CD14-positive monocyte (primary cell): ENCODE measurements around the gene KCTD5. TPM values are rescaled to one million over a fixed set of nuclear protein-coding genes. Genes with fewer than 3 reads are reported as not detected.
"Not testable (repeated sequence)": the region's sequence is repeated elsewhere in the genome, so short reads cannot be mapped to it uniquely, and the experiment has no call there.

Source experiments
- DNase-seq, 3 donors: peaks; one replicate each; pipeline ENCODE4 v3.0.0-alpha.2; 2011 to 2022
- H2AFZ ChIP-seq: 2 replicates; pipeline ENCODE4 v1.6.0; 2012; ENCODE audit warnings: mild to moderate bottlenecking, low read depth, low read length, inconsistent platforms; ENCODE audit not compliant: insufficient read depth, poor library complexity, severe bottlenecking
- H3K27ac ChIP-seq, 2 donors: 1 replicate in 1 of 2; 2 replicates in 1 of 2; pipeline ENCODE4 v1.5.1; 2012 to 2013; ENCODE audit warnings: low read length in 2 of 2, control low read depth in 1 of 2, inconsistent platforms in 1 of 2, low read depth in 1 of 2, mild to moderate bottlenecking in 1 of 2
- H3K27me3 ChIP-seq, 2 donors: one replicate each; pipeline versions ENCODE4 v1.6.0 to v1.6.1; 2011 to 2013; ENCODE audit warnings: low read length in 2 of 2; ENCODE audit not compliant: control insufficient read depth in 2 of 2, insufficient read depth in 2 of 2
- H3K36me3 ChIP-seq, 2 donors: replicated peaks in 1 of 2; 1 replicate in 1 of 2; 2 replicates in 1 of 2; pipeline versions ENCODE4 v1.5.1 to v1.6.1; 2012 to 2013; ENCODE audit warnings: low read length in 2 of 2, control low read depth in 1 of 2, inconsistent platforms in 1 of 2, mild to moderate bottlenecking in 1 of 2; ENCODE audit not compliant: insufficient read depth in 2 of 2, control insufficient read depth in 1 of 2
- H3K4me1 ChIP-seq, 2 donors: 1 replicate in 1 of 2; 2 replicates in 1 of 2; pipeline versions ENCODE4 v1.5.1 to v1.6.1; 2012 to 2013; ENCODE audit warnings: low read length in 2 of 2, control low read depth in 1 of 2, inconsistent platforms in 1 of 2, mild to moderate bottlenecking in 1 of 2, moderate library complexity in 1 of 2; ENCODE audit not compliant: insufficient read depth in 2 of 2, control insufficient read depth in 1 of 2
- H3K4me2 ChIP-seq: replicated peaks from 2 replicates; pipeline ENCODE3; 2012; ENCODE audit warnings: low read length, moderate library complexity, mild to moderate bottlenecking; ENCODE audit not compliant: poor library complexity, severe bottlenecking; ENCODE audit errors: extremely low read depth
- H3K4me3 ChIP-seq, 3 experiments: fragments of 200-600 bp in 1 of 3; sonication (generic) in 1 of 3; replicated peaks in 1 of 3; 1 replicate in 2 of 3; 2 replicates in 1 of 3; pipeline ENCODE4 v1.5.1; 2011 to 2013; ENCODE audit warnings: low read length in 3 of 3, mild to moderate bottlenecking in 3 of 3, control low read depth in 2 of 3, low read depth in 2 of 3, inconsistent platforms in 1 of 3, moderate library complexity in 1 of 3
- H3K79me2 ChIP-seq: 2 replicates; pipeline ENCODE4 v1.6.0; 2012; ENCODE audit warnings: mild to moderate bottlenecking, control low read depth, inconsistent platforms, low read length, moderate library complexity; ENCODE audit not compliant: insufficient read depth
- H3K9ac ChIP-seq: 2 replicates; pipeline ENCODE4 v1.6.0; 2017; ENCODE audit warnings: low read length, mild to moderate bottlenecking; ENCODE audit not compliant: insufficient read depth, poor library complexity, severe bottlenecking
- H3K9me3 ChIP-seq, 2 donors: replicated peaks in 1 of 2; 1 replicate in 1 of 2; 2 replicates in 1 of 2; pipeline versions ENCODE4 v1.5.1 to v1.6.1; 2012 to 2013; ENCODE audit warnings: low read length in 2 of 2, control low read depth in 1 of 2; ENCODE audit not compliant: control insufficient read depth in 1 of 2, insufficient read depth in 1 of 2
- H4K20me1 ChIP-seq: 2 replicates; pipeline ENCODE4 v1.6.0; 2012; ENCODE audit warnings: mild to moderate bottlenecking, low read length, control low read depth, moderate library complexity; ENCODE audit not compliant: insufficient read depth
- H3K27ac Mint-ChIP-seq, 7 donors: one replicate each; pipeline ENCODE4 v1.8.0; 2020; ENCODE audit warnings: mild to moderate bottlenecking in 7 of 7, mixed read lengths in 7 of 7, moderate library complexity in 6 of 7, inconsistent platforms in 2 of 7
- H3K27me3 Mint-ChIP-seq, 3 donors: one replicate each; pipeline ENCODE4 v1.8.0; 2021 to 2022; ENCODE audit warnings: low read depth in 3 of 3, mild to moderate bottlenecking in 3 of 3, mixed read lengths in 3 of 3, moderate library complexity in 3 of 3, inconsistent platforms in 1 of 3
- H3K36me3 Mint-ChIP-seq, 2 donors: one replicate each; pipeline ENCODE4 v1.8.0; 2020; ENCODE audit warnings: mixed read lengths in 2 of 2, inconsistent platforms in 1 of 2, mild to moderate bottlenecking in 1 of 2
- H3K4me1 Mint-ChIP-seq: one replicate; pipeline ENCODE4 v1.8.0; 2020; ENCODE audit warnings: mild to moderate bottlenecking, mixed read lengths
- H3K4me3 Mint-ChIP-seq, 2 donors: one replicate each; pipeline ENCODE4 v1.8.0; 2020; ENCODE audit warnings: mild to moderate bottlenecking in 2 of 2, mixed read lengths in 2 of 2, moderate library complexity in 1 of 2
- H3K9me3 Mint-ChIP-seq, 7 donors: one replicate each; pipeline ENCODE4 v1.8.0; 2020 to 2022; ENCODE audit warnings: mixed read lengths in 7 of 7, mild to moderate bottlenecking in 6 of 7, moderate library complexity in 6 of 7, inconsistent platforms in 2 of 7
- WGBS: methylation state at CpG from one replicate; pipeline ENCODE4 v1.1.5; 2013; ENCODE audit warnings: missing lambda C conversion rate; ENCODE audit not compliant: insufficient coverage; 5-methylcytosine and 5-hydroxymethylcytosine counted together
- intact Hi-C, 2 donors: fragments of 100-400 bp; cut with micrococcal nuclease; formaldehyde crosslinking; loops; one replicate each; pipeline versions ENCODE4 v1.15.0 to v1.15.1; 2023
- polyA plus RNA-seq, 3 donors: library from polyadenylated mRNA; depleted of rRNA in 1 of 3; unstranded in 2 of 3; stranded (reverse) in 1 of 3; fragments of 300-500 nt in 2 of 3; fragments of >200 nt in 1 of 3; fragmentation: Illumina TruSeq in 2 of 3; gene quantifications; 1 replicate in 2 of 3; 2 replicates in 1 of 3; pipeline ENCODE4 v1.2.3, GENCODE V29; 2012 to 2021
- TF ChIP-seq, protein P1 (sequence below): fragments of 200-600 bp; IDR thresholded peaks from one replicate; pipeline ENCODE4 v1.8.0; 2022; ENCODE audit warnings: antibody characterized with exemption, mild to moderate bottlenecking

KCTD5 gene
- polyA plus RNA-seq, 3 donors: 16.0 to 23.1 (median 21.0) TPM

- H3K4me3 ChIP-seq: no peak overlapping the region
Observed at GRCh38 chr16:2663553-2664546, 18.5 kb upstream of the KCTD5 start.

DNA sequence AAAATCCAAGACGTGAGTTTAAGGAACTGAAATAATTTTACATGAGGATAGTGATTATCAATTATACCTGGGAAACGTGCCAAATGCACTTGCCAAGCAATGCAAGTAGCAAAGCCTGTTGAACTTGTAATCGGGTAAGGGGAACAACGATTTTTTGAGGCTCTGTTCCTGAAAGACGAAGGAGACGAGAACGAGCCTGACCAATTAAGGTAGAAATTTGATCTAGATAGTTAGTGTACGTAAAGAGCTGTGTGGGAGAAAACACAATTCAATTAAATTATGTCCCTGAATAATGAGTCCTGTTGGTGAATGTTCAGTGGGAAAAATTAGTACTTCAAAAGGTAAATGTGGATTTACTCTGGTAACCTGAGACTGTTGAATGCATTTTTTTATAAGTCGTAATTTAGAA lies 17.7 kb upstream of the KCTD5 start:
- no peaks in the 10 kb centered on the region for H3K9me3 ChIP-seq
- intact Hi-C loops: no loop called here
- no peaks in the 10 kb centered on the region for H4K20me1 ChIP-seq
- peaks cover 0 to 3% (median 0%) of the 10 kb centered on the region in 7 donors for H3K9me3 Mint-ChIP-seq
- peaks cover 14 to 73% of the 10 kb centered on the region in 2 donors for H3K36me3 ChIP-seq
- H3K4me3 Mint-ChIP-seq: no peak overlapping the region
- H3K9ac ChIP-seq: no peak overlapping the region
- no peaks in the 10 kb centered on the region for H3K79me2 ChIP-seq
- no peaks in the 10 kb centered on the region for H3K27me3 ChIP-seq
- DNase-seq: no peak
- TF ChIP-seq, protein P1, sequence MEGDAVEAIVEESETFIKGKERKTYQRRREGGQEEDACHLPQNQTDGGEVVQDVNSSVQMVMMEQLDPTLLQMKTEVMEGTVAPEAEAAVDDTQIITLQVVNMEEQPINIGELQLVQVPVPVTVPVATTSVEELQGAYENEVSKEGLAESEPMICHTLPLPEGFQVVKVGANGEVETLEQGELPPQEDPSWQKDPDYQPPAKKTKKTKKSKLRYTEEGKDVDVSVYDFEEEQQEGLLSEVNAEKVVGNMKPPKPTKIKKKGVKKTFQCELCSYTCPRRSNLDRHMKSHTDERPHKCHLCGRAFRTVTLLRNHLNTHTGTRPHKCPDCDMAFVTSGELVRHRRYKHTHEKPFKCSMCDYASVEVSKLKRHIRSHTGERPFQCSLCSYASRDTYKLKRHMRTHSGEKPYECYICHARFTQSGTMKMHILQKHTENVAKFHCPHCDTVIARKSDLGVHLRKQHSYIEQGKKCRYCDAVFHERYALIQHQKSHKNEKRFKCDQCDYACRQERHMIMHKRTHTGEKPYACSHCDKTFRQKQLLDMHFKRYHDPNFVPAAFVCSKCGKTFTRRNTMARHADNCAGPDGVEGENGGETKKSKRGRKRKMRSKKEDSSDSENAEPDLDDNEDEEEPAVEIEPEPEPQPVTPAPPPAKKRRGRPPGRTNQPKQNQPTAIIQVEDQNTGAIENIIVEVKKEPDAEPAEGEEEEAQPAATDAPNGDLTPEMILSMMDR: no peak
- H3K4me1 ChIP-seq: no peaks in the 10 kb centered on the region
- 66% methylated on average over 6 of the region's 9 CpGs for WGBS
- peak overlapping the region in 1 of 7 donors; percentile 5 for H3K27ac Mint-ChIP-seq
- H3K27me3 Mint-ChIP-seq: peaks cover 3 to 7% (median 6%) of the 10 kb centered on the region in 3 donors
- H3K27ac ChIP-seq: no peak overlapping the region
- H3K4me2 ChIP-seq: no peak overlapping the region
- H2AFZ ChIP-seq: no peak overlapping the region
- H3K36me3 Mint-ChIP-seq: peaks cover 70% of the 10 kb centered on the region in 2 donors
- no peak overlapping the region for H3K4me3 ChIP-seq
- peaks cover 13% of the 10 kb centered on the region for H3K4me1 Mint-ChIP-seq

More at GRCh38 chr16:2663553-2664546, 18.5 kb upstream of the KCTD5 start:
- TF ChIP-seq, protein P1: no peak
- Histone ChIP-seq H3K27me3 (no peaks in the 10 kb centered on the region), H3K9ac (no peak overlapping the region), H4K20me1 (no peaks in the 10 kb centered on the region), H3K9me3 (no peaks in the 10 kb centered on the region), H3K4me1 (no peaks in the 10 kb centered on the region), H3K36me3 (peaks cover 8 to 70% of the 10 kb centered on the region in 2 donors), H3K27ac (no peak overlapping the region), H3K4me2 (no peak overlapping the region), H2AFZ (no peak overlapping the region), H3K79me2 (no peaks in the 10 kb centered on the region)
- WGBS: 79% methylated on average over 20 of the region's 23 CpGs
- peak in 1 of 3 donors; percentile 34 for DNase-seq
- Mint-ChIP-seq H3K27me3 (peaks cover 3 to 7% (median 6%) of the 10 kb centered on the region in 3 donors), H3K27ac (peak overlapping the region in 1 of 7 donors; percentile 66), H3K36me3 (peaks cover 63% of the 10 kb centered on the region in 2 donors), H3K4me1 (peaks cover 11% of the 10 kb centered on the region), H3K4me3 (no peak overlapping the region), H3K9me3 (peaks cover 0 to 3% (median 0%) of the 10 kb centered on the region in 7 donors)
- intact Hi-C loops: no loop called here

DNA sequence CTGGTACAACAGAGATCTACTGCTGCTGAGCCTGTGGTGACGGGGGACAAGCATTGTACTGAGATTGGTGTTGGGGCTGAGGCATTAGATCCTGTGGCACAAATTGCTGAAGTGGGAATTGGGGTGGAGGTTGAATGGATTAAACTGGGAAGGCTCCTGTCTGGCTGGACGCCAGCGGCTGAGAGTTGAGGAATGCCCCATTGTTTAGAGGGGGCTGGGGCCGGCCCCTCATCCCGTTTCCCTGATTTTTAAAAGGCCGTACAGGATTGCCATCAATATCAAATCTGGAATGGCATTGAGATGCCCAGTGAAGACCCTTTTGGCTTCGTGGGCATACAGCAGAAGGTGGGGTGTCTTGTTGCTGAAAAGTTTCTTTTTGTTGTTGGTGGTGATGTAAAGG lies 15.7 kb upstream of the KCTD5 start:
- DNase-seq, H3K9me3 Mint-ChIP-seq, H3K27me3 Mint-ChIP-seq, intact Hi-C loops, H3K27me3 ChIP-seq, H3K27ac ChIP-seq, H3K4me1 ChIP-seq, H3K9ac ChIP-seq, H3K4me2 ChIP-seq, H3K4me3 ChIP-seq, H4K20me1 ChIP-seq, H3K79me2 ChIP-seq, H3K9me3 ChIP-seq, H2AFZ ChIP-seq, H3K4me3 Mint-ChIP-seq: not testable (repeated sequence)
- H3K36me3 ChIP-seq: peaks cover 14 to 72% of the 10 kb centered on the region in 2 donors
- Mint-ChIP-seq H3K4me1 (peaks cover 16% of the 10 kb centered on the region), H3K27ac (peak overlapping the region in 1 of 7 donors; percentile 82), H3K36me3 (peaks cover 75 to 77% of the 10 kb centered on the region in 2 donors)
- WGBS: 98% methylated on average over 5 of the region's 7 CpGs
